GM12872 (cell line): Measurements from ENCODE around the gene SV2A.

Experiments
- TF ChIP-seq, protein P1 (sequence below): IDR thresholded peaks from 3 replicates; pipeline ENCODE4 v1.5.1; 2011; ENCODE audit warnings: low read depth, mild to moderate bottlenecking, low read length, moderate library complexity; ENCODE audit not compliant: insufficient read depth

Gene SV2A

DNA sequence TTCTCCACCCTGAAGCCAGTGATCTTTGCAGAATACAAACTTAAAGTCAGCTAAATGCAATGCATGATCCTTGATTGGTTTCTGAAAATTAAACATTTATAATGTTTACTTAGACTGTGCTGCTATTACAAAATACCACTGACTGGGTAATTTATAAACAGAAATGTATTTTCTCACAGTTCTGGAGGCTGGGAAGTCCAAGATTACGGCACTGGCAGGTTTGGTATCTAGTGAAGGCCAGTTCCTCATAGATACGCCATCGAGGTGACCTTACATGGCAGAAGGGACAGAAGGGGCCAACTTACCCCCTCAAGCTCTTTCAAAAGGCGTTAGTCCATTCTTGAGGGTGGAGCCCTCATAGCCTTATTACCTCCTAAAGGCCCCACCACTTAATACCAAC, 21.1 kb downstream of the SV2A start:
- TF ChIP-seq, protein P1, sequence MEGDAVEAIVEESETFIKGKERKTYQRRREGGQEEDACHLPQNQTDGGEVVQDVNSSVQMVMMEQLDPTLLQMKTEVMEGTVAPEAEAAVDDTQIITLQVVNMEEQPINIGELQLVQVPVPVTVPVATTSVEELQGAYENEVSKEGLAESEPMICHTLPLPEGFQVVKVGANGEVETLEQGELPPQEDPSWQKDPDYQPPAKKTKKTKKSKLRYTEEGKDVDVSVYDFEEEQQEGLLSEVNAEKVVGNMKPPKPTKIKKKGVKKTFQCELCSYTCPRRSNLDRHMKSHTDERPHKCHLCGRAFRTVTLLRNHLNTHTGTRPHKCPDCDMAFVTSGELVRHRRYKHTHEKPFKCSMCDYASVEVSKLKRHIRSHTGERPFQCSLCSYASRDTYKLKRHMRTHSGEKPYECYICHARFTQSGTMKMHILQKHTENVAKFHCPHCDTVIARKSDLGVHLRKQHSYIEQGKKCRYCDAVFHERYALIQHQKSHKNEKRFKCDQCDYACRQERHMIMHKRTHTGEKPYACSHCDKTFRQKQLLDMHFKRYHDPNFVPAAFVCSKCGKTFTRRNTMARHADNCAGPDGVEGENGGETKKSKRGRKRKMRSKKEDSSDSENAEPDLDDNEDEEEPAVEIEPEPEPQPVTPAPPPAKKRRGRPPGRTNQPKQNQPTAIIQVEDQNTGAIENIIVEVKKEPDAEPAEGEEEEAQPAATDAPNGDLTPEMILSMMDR, result no peak

DNA sequence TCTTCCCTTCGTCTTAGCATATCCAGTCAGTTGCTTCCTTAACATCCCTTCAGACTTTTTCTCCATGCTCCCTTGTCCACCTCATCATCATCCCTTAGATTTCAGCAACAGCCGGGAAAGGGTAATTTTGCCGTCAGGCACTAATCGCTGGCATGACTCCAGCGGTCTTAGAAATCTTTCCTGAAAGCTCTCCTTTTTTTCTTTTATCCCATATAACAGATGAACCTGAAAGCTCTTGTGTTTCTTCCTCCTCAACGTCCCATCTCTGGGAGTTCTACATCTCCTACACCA, 28.7 kb downstream of the SV2A start:
- TF ChIP-seq, protein P1, result no peak

DNA sequence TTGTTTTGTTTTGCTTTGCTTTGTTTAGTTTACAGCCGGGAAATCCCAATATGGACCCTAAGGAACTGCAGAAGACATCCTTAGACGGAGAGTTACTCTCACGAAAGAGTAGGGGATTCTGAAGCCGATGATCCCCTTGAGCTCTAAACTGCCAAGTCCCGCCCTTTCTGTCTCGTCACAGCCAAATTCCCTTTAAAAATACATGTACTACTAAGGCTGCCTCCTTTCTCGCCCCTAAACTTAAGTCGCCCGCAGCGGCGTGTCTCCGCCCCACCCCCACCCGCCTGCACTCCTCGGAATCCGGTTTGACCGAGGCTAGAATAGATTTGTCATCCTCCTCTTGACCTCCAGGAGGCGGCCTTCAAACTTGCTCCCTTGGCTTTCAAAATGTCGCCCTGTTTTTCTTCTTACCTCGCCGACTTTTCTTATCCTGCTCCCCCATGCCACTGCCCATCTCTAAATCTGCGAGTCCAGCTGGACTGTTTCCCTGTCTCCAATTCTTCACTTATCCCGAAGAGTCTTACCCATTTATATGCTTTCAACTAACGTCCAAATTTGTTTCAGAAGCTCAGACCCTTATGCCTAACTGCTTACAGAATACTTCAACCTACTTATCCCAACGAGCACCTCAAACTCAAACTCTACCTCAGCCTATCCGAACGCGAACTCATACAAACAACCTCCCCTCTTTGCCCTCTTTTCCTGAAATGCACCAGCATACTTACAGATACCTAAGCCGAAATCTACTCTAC, 29.2 kb downstream of the SV2A start:
- TF ChIP-seq, protein P1, result peak; percentile 72

DNA sequence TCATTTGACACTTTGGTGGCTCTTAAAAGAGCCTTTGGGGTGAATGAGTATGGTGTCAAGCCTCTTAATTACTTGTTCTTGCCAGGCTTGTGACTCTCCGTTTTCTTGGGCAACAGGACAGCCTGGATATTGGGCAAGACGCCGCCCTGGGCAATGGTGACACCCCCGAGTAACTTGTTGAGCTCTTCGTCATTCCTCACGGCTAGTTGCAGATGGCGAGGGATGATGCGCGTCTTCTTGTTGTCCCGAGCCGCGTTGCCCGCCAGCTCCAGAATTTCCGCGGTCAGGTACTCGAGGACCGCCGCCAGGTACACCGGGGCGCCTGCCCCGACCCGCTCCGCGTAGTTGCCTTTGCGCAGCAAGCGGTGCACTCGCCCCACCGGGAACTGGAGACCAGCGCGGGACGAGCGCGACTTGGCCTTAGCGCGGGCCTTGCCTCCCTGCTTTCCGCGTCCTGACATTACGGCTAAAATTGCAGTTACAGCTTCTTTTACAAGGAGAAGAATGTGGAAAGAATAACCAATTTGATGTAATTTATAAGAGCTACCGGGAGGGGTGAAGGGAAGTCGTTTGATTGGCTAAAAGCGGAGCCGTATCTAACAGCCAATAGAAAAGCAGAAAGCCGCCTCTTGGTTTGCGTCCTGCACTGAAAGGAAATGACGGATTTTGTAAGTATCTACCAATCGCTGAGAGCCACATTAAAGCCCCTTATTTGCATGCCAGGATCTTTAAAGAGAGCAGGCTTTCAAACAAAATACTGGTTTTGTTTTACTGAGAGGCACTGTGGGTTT, 30.0 kb downstream of the SV2A start:
- TF ChIP-seq, protein P1, result 0 out of 3 replicates have a peak, but pooled peaks have one; percentile 6

DNA sequence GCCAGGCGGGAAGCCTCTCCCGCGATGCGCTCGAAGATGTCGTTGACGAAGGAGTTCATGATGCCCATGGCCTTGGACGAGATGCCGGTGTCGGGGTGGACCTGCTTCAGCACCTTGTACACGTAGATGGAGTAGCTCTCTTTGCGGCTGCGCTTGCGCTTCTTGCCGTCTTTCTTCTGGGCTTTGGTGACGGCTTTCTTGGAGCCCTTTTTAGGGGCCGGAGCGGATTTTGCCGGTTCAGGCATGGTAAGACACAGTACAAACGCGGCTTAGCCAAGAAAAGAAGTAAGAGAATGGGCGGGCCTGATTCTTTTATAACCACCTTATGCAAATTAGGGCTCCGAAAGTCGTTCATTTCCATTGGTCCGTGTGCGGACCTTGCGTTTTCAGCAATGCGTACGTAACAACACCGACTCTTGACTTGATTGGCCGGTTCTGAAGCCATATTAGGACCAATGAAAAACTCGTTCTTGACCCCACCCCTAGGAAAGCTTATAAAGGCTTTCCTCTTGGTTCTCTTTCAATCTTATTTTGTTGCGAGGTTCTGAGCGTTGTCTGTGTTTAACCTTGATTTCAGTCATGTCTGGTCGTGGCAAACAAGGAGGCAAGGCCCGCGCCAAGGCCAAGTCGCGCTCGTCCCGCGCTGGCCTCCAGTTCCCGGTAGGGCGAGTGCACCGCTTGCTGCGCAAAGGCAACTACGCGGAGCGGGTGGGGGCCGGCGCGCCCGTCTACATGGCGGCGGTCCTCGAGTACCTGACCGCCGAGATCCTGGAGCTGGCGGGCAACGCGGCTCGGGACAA, 31.0 kb downstream of the SV2A start:
- TF ChIP-seq, protein P1, result no peak

DNA sequence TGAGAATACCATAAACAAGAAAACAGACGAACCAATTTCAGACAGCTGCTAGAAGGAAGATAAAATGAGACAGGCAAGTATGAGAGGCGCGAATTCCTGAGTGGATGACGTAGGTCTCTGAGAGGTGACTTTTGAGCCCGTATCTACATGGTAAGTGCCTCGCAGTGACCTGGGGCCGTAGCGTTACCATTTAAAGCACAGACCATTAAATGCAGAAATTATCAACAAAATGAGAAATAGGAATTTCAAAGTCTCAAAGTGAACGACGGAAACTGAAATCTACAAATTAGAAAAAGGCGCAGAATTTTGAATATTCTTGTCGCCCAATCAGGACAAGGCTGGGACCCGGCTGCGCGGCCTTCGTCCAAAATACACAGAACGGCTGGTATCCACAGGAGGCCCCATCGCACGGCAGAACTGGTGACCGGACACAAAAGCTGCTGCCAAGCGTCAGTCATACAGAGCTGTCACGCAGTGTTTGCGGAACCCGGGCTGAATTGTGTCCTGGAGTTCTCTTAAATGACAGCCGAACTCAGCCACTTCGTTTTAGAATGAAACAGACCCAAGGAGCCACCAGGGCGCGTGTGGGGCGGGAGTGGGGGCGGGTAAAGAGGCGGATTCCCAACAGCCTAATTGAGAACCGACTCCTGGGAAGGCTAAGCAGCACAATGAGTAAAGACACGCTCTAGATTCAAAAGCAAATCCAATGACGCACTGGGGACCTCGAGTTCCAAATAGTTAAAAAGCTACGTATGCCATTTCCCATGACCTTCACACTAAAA, 32.1 kb downstream of the SV2A start:
- TF ChIP-seq, protein P1, result no peak
